Measurements from ENCODE around the gene WBP11. TPM values are rescaled to one million over a fixed set of nuclear protein-coding genes. Genes with fewer than 3 reads are reported as not detected.

WBP11 gene
- total RNA-seq, 4 donors from 2014 or later = 13.5 to 24.3 (median 21.1) TPM

DNA sequence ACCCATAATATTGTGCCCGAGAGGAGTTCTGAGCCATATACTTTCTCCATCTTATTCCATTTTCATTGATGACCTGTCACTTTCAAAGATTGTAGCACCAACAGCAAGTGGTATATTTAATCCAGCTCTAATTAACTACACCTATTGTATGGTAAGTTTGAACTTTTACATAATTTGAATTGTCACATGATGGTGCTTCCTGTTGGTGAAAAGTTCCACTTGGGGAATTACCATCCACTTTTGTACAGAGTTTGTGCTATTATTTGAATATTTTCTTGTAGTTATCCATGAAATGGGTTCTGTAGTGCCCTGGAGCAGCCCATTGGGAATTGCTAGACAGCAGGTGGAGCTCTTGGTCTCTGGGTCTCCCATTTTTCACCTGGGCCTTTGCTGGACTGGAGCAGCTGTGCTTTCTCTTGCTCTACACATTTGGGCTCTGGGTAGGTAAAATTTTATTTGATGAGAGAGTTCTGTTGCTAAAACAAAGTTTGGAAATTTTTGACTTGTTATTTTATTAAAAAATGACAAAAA is 7.7 kb upstream of the WBP11 start:
- no peaks in the 10 kb centered on the region for H3K9me3 ChIP-seq
- H3K4me3 ChIP-seq = no peak overlapping the region
- WGBS, 2 donors (ENCODE audit: low coverage in 1 of 2) = 89 to 92% methylated on average over 1 of the region's 1 CpG
- no peaks in the 10 kb centered on the region for H3K27me3 ChIP-seq
- no peak for ATAC-seq
- H3K36me3 ChIP-seq = no peaks in the 10 kb centered on the region
- TF ChIP-seq, protein P1, sequence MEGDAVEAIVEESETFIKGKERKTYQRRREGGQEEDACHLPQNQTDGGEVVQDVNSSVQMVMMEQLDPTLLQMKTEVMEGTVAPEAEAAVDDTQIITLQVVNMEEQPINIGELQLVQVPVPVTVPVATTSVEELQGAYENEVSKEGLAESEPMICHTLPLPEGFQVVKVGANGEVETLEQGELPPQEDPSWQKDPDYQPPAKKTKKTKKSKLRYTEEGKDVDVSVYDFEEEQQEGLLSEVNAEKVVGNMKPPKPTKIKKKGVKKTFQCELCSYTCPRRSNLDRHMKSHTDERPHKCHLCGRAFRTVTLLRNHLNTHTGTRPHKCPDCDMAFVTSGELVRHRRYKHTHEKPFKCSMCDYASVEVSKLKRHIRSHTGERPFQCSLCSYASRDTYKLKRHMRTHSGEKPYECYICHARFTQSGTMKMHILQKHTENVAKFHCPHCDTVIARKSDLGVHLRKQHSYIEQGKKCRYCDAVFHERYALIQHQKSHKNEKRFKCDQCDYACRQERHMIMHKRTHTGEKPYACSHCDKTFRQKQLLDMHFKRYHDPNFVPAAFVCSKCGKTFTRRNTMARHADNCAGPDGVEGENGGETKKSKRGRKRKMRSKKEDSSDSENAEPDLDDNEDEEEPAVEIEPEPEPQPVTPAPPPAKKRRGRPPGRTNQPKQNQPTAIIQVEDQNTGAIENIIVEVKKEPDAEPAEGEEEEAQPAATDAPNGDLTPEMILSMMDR (IDR thresholded peaks at IDR 0.05) = peak in 2 of 4 experiments; percentile 5 to 50
- TF ChIP-seq POLR2A (IDR thresholded peaks at IDR 0.05) (no peak), EP300 (IDR thresholded peaks at IDR 0.05) (no peak), POLR2AphosphoS5 (IDR thresholded peaks at IDR 0.05) (no peak)
- H3K4me1 ChIP-seq = no peaks in the 10 kb centered on the region
- no peak overlapping the region for H3K27ac ChIP-seq

DNA sequence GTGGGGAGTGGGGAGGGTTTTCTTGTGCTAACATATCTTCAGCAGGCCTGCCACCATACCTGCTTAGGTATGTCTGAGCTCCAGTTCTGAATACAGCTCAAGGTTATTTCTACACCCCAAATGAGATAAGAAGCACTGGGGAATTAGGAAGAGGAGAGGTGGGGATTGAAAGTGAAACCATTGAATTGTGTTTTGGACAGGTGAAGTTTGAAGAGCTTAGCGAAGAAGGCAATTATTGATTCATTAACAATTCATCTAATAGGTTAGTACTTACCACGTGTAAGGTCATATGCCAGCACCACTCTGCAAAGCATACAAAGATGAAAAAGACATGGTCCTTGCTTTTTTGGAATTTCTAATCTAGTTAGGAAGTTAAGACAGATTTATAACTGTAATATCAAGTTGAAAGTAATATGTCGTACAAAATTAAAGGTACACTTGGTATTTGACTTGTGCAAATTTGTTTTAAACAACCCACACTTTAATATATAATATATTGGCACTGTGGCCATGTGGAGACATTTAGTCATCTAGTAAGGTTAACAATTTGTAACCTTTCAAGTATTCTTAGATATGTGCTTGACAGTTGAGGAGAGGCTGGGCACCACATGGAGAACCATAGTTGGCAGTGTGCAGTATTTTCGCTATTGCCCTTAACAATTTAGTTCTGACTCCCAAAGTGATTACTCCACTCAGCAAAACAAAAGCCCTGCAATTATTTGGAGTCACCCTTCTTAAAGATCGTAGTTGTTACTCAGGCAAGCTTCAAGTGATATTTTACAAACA is 7.1 kb upstream of the WBP11 start:
- H3K4me1 ChIP-seq = no peaks in the 10 kb centered on the region
- no peak overlapping the region for H3K27ac ChIP-seq
- H3K9me3 ChIP-seq = no peaks in the 10 kb centered on the region
- H3K36me3 ChIP-seq = no peaks in the 10 kb centered on the region
- H3K27me3 ChIP-seq = no peaks in the 10 kb centered on the region
- H3K4me3 ChIP-seq = no peak overlapping the region
- ATAC-seq = no peak
- WGBS, 2 donors (ENCODE audit: low coverage in 1 of 2) = 87 to 93% methylated on average over 5 of the region's 5 CpGs
- TF ChIP-seq POLR2AphosphoS5 (IDR thresholded peaks at IDR 0.05) (no peak), POLR2A (IDR thresholded peaks at IDR 0.05) (no peak), EP300 (IDR thresholded peaks at IDR 0.05) (no peak)
- TF ChIP-seq, protein P1 (IDR thresholded peaks at IDR 0.05) = no peak

DNA sequence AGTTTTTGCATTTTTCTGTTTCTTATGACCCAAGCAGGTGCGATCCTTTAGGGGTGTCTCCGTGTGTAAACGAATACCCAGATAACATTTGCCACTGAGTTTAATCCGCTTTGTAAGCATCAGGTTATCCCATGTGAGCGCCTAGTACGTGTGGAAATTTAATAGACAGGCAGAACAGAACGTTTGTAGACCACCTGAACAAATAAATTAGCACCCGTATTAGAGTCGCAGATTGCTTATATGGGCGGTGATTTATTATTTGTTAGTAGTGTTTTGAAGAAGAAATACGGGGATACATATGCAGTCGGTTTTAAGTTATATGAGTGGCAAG is 517 bp upstream of the WBP11 start:
- Histone ChIP-seq H3K4me3 (peak overlapping the region; percentile 55 to 66), H3K27me3 (no peaks in the 10 kb centered on the region), H3K9me3 (no peaks in the 10 kb centered on the region), H3K36me3 (peaks cover 0 to 12% of the 10 kb centered on the region in 2 donors), H3K27ac (peak overlapping the region; percentile 85 to 95 (median 91)), H3K4me1 (peaks cover 0 to 30% (median 6%) of the 10 kb centered on the region in 3 donors)
- WGBS, 2 donors (ENCODE audit: low coverage in 1 of 2) = 0 to 1% methylated on average over 12 of the region's 12 CpGs
- TF ChIP-seq, protein P1 (IDR thresholded peaks at IDR 0.05) = no peak
- TF ChIP-seq EP300 (IDR thresholded peaks at IDR 0.05) (no peak), POLR2A (IDR thresholded peaks at IDR 0.05) (no peak), POLR2AphosphoS5 (IDR thresholded peaks at IDR 0.05) (no peak)
- peak; percentile 16 for ATAC-seq

DNA sequence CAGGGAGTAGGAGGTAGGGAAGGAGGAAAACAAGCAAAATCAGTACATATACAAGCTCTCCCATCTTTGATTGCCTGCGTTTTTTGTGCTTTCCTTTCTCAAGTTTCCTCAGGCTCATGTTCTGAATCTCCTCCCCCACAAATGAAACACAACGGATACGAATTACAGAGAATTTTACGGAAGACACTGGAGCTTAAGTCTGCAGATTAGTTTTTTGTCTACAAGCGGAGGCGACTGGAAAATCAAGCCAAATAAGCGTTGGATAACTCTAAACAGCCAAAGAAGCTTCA is 612 bp downstream of the WBP11 start:
- ATAC-seq = no peak
- peak overlapping the region; percentile 65 to 95 (median 89) for H3K27ac ChIP-seq
- H3K27me3 ChIP-seq = no peaks in the 10 kb centered on the region
- no peak for TF ChIP-seq POLR2A (IDR thresholded peaks at IDR 0.05)
- TF ChIP-seq EP300 (IDR thresholded peaks at IDR 0.05) = no peak
- TF ChIP-seq, protein P1 (IDR thresholded peaks at IDR 0.05) = no peak
- no peak for TF ChIP-seq POLR2AphosphoS5 (IDR thresholded peaks at IDR 0.05)
- peak overlapping the region; percentile 55 to 66 for H3K4me3 ChIP-seq
- H3K36me3 ChIP-seq = peaks cover 0 to 23% of the 10 kb centered on the region in 2 donors
- H3K9me3 ChIP-seq = no peaks in the 10 kb centered on the region
- H3K4me1 ChIP-seq = peaks cover 0 to 30% (median 6%) of the 10 kb centered on the region in 3 donors
- 0% methylated on average over 5 to 7 of the region's 7 CpGs for WGBS, 2 donors (ENCODE audit: low coverage in 1 of 2)

DNA sequence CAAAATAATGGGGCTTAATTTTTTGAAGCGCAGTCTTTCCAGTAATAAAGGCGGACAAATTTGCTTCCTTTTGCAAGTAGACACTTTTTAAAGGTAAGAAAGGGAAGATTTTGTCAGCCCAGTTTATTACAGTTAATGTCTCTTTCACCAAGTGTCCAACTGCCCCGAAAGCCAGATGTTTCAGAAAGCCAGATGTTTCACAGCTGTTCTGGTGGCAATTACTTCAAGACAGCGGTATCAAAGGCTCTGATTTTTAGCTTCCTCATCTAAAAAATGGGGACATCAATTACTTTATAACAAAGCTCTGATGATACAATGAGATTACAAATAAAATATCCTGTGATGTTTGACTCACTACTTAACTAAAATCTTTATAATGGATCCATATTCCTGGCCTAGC is 1.0 kb downstream of the WBP11 start:
- H3K9me3 ChIP-seq = no peaks in the 10 kb centered on the region
- H3K4me3 ChIP-seq = peak overlapping the region; percentile 55 to 66
- 58 to 59% methylated on average over 4 of the region's 4 CpGs for WGBS, 2 donors (ENCODE audit: low coverage in 1 of 2)
- peaks cover 0 to 27% of the 10 kb centered on the region in 2 donors for H3K36me3 ChIP-seq
- no peaks in the 10 kb centered on the region for H3K27me3 ChIP-seq
- H3K4me1 ChIP-seq = peaks cover 0 to 30% (median 6%) of the 10 kb centered on the region in 3 donors
- peak overlapping the region in 2 of 4 donors; percentile 87 to 95 for H3K27ac ChIP-seq
- TF ChIP-seq EP300 (IDR thresholded peaks at IDR 0.05) (no peak), POLR2A (IDR thresholded peaks at IDR 0.05) (no peak), POLR2AphosphoS5 (IDR thresholded peaks at IDR 0.05) (no peak)
- TF ChIP-seq, protein P1 (IDR thresholded peaks at IDR 0.05) = no peak
- no peak for ATAC-seq

All from gastroesophageal sphincter (tissue), 4 donors.